NOMO-1 (cell line): ENCODE data around the gene FAM25G.
"Not testable (repeated sequence)": the region's sequence is repeated elsewhere in the genome, so short reads cannot be mapped to it uniquely, and the experiment has no call there.

ENCODE experiments used
- DNase-seq, 2 experiments: peaks; one replicate each; lab custom pipeline; 2025; ENCODE audit not compliant: unreplicated experiment in 2 of 2; lab: John Stamatoyannopoulos, UW

Gene FAM25G

DNA sequence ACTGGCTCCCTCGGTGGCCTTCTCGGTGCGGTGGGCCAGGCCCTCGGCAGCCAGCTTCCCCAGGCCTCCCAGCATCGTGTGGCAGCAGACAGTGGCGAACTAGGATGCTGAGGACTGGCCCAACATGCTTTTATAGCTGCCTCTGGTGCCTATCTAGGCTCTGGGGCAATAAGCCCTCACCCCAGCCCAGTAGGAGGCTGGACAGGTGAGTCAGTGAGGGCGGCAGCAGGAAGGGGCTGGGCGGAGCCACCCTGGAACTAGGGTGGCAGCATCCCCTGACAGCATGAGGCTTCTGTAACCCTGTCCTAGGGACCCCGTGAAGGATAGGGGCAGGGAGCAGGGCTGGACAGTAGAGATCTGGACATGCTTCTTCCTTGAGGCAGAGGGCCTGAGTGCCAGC is at the start of gene FAM25G:
Gene FAM25G, minus strand, starts transcription at position 101 of the 400 bp plus-strand sequence. Its CDS starts 26 bp downstream, at position 75.
- DNase-seq, result not testable (repeated sequence)

DNA sequence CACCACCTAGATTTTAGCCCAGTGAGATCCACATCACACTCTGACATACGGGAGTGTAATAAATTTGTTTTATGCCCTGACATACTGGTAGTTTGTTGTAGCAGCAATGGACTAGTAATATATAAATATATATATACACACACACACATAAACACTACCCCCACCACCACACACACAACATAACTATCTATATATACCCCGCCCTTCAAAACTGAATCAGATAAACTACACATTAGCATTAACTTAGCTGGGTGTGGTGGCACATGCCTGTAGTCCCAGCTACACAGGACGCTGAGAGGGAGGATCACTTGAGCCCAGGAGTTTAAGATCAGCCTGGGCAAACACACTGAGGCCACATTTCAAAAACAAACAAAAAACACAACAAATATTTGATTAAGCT is 44.9 kb upstream of the FAM25G start:
- DNase-seq, result not testable (repeated sequence)

DNA sequence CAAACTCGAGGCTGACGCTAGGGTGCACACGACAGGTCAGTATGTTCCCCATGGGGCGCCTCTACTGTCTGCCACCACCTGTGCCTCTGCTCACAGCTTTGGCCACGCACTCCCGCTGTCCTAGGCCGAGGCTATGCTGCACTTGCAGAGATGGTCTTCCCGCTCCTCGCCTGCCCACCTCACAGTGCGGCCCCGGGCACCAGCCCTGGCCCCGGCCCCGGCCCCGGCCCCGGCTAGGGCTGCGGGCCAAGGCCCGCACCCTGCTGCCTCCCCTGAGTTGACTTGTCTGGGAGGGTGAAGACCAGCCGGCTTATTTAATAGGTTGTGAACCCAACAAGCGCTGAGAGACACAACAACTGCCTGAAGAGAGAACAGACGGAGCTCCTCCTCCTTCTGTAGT is 32.0 kb upstream of the FAM25G start, which contains the start of gene AGAP9:
Gene AGAP9, minus strand, starts transcription at position 164 of the 400 bp plus-strand sequence. Its CDS starts 112 bp downstream, at position 52.
- DNase-seq, result not testable (repeated sequence)

GRCh38 chr10:47502313-47502712 is 10.8 kb upstream of the FAM25G start:
- not testable (repeated sequence) for DNase-seq

DNA sequence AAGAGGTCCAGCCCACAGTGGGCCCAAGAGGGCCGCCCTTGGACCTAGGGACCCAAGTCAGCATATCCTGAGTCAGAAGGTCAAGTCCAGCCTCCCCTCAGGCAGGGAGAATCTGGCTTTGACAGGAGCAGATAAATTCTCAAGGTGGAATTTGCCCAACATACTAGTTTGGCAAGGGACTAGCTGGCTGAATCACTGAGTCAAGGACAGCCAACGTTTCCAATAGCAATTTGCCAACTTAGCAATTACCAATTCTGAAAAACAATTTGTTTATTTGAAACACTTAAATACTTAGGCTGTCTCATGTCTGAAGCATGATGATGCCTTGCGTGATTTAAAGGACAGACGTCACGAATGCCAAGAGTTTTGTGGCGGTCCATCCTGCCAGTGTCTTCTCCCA is 2.7 kb upstream of the FAM25G start:
- not testable (repeated sequence) for DNase-seq

- not testable (repeated sequence) for DNase-seq
These were observed 1.9 kb downstream of the FAM25G start for GRCh38 chr10:47489630-47490029.

DNA sequence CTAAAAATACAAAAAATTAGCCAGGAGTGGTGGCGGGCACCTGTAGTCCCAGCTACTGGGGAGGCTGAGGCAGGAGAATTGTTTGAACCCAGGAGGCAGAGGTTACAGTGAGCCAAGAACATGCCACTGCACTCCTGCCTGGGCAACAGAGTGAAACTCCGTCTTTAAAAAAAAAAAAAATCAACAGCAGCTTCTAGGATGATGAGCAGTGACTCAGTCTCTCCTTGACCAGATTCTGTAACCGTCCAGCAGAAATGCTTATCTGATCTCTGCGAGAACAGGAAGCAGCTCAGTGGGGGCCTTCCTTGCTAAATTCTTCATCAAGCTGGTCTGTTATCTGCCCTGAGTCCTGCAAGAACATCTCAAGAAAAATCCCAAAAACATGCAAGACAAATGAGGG is 5.6 kb downstream of the FAM25G start:
- peak in 1 of 2 experiments; percentile 7 for DNase-seq

- not testable (repeated sequence) for DNase-seq
These were observed 6.7 kb downstream of the FAM25G start for GRCh38 chr10:47484786-47485185.

DNA sequence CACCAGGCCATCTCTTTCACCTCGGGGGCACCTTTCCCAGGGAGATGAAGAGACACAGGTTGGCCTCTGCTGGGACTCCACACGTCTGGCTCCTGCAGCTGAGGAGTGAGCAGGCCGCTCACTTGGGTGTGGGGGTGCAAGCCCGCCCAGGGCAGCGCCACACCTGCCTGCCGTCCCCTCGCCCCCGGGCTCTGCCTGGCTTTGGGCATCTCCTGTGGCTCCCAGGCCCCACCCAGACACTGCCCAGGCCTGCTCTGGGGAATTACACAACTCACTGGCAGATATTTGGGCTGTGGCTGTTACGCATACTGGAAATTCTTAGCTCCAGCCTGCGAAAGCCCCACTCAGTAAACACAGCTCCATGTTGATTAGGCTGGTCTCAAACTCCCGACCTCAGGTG is 7.6 kb downstream of the FAM25G start, which contains the start of gene ANXA8:
Gene ANXA8, minus strand, starts transcription at position 193 of the 400 bp plus-strand sequence. Its CDS starts 182 bp downstream, at position 11.
- not testable (repeated sequence) for DNase-seq

DNA sequence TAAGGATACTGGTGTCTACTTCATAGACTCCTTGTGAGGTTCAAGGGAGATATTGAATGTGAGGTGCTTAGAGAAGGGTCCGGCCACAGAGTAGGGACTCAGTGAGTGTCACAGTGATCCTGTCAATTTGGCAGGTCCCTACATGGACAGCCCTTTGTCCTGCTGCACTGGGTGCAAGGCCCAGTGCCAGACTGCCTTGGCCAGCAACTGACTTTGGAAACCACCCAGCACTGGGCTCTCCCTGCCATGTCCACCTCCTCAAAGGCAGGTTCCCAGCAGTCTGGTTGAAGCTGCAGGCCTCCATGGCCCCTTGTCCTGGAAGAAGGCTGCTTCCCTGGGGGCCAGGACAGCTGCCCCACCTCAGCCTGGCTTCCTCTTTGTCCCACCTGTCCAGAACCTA is 9.1 kb downstream of the FAM25G start:
- DNase-seq, result not testable (repeated sequence)

- not testable (repeated sequence) for DNase-seq
These were observed 9.7 kb downstream of the FAM25G start for GRCh38 chr10:47481768-47482181.

DNA sequence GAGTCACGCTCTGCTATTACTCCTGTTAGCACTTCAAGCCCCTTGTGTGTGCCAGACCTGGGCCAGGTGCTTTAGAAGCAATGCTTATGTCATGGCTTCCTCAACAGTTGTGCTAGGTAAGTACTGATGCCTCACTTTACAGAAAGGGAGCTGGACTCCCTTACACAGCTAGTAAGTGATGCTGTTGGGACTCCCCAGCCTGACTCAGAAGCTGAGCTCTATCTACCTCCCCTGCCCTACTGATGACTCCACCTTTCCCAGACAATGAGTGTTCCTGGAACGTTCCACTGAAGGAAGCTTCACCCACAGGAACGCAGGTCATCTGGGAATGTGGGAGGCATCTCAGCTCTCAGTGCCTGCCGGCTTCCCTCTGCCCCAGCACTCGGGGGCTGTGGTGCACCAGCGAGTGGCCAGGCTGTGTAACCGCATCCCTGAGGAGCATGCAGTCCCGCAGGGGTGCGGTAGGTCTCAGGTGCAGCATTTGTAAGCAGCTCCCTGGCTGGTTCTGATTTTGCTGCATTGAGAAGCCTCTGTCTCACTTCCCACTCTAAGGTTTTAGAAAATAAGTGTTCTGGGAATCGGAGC is 10.2 kb downstream of the FAM25G start:
- not testable (repeated sequence) for DNase-seq

DNA sequence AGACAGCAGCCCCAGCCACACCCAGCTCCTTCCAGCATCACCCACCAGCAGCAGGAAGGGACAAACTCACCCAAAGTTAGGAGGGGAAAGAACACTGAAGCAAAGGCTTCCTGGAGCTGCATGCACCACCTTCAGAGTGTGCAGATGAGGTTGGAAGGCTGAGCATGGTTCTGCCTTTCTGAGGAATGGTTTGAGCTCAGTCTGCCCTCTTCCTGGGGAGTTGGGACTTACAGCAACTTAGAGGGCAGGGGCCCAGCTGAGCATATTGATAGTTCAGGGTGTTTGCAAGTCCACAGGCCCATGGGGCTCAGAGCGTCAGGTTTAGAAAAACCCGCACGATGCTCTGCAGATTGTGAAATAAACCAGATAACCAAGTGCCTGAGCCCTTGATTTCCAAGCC is 11.4 kb downstream of the FAM25G start:
- not testable (repeated sequence) for DNase-seq

- DNase-seq, result not testable (repeated sequence)
These were observed 13.4 kb downstream of the FAM25G start for GRCh38 chr10:47478114-47478513.

DNA sequence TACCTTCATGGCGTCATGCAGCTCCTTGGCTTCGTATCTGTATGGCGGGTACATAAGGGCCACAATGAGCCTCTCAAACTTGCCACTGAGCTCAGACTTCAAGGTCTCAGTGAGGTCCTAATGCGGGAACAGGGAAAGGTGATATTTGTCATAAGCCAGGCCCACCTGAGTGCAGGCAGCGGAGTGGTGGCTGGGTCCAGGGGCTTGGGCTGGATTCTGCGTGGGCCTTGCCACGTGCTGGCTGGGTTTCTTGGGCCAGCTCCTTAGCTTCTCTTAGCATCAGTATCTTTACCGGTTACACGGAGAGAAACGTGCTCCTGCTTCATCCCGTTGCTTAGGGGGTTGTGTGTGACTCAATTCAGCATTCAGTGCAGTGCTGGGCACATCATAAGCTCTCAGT is 14.4 kb downstream of the FAM25G start:
- DNase-seq, result not testable (repeated sequence)

- not testable (repeated sequence) for DNase-seq
These were observed 16.4 kb downstream of the FAM25G start for GRCh38 chr10:47475101-47475500.

- not testable (repeated sequence) for DNase-seq
These were observed 18.0 kb downstream of the FAM25G start for GRCh38 chr10:47473516-47473915.

DNA sequence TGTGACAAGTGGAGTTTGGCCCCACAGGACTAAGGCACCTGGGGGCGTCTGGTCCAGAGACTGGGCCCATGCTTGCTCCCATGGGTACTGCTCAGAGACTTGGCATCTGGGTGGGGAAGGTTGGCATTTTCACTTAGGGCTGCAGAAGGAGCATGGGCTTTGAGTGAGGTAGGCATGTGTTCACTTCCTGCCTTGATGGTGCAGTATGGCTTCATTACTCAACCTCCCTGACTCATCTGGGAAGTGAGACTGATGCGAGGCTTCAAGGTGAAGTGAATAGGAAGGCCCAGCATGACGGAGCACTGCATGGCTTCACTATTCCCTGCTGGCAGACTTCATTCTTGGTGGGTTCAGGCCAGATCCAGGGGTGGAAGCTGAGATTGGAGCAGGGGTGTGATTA is 18.9 kb downstream of the FAM25G start:
- not testable (repeated sequence) for DNase-seq

DNA sequence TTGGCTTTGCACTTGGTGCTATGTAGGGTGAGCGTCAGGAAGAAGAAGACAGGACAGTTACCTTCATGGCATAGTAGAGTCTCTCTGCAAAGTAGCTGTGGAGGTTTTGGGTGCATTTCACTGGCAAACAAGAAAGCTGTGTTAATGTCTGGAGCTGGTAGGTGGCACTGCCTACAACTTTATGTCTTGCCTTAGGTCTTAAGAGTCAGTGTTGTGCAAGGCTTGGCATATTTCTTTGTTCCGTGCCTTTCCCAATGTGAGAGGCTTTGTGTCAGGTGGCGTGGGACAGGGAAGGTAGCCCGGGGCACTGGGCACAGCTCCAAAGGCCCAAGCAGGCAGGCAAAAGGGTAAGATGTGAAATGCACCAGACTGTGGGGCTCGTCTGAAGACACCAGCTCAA is 19.4 kb downstream of the FAM25G start:
- DNase-seq, result not testable (repeated sequence)

- DNase-seq, result not testable (repeated sequence)
These were observed 22.6 kb downstream of the FAM25G start for GRCh38 chr10:47468731-47469528.

- not testable (repeated sequence) for DNase-seq
These were observed 23.5 kb downstream of the FAM25G start for GRCh38 chr10:47467957-47468356.

DNA sequence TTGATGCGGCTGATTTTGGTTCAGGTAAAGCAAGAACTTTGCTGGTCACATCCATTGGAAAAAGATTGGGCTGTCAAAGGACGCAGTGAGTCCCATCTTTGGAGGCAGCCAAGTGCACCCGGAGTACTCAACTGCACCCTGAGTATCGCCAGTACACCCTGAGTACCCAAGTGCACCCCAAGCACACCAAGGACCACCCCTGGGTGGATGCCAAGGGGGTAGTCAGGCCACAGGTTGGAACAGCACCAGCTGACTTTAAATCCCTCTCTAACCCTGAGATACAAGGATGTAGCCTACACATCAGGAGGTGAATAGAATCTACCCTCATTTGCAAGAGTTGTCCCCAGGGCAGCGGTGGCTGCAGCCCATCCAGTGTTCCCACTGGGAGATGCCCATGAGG is 24.0 kb downstream of the FAM25G start:
- not testable (repeated sequence) for DNase-seq
